Measurements from ENCODE around the gene TCFL5.
A peak's percentile ranks its signal among the peaks of the same experiment; 100 is the strongest.

TCFL5 gene

GRCh38 chr20:62835931-62836861 is 25.4 kb downstream of the TCFL5 start:
- Histone ChIP-seq H3K4me1 (ENCODE audit: control extremely low read depth in 1 of 4, control insufficient read depth in 4 of 4, insufficient read depth in 4 of 4, low read length in 3 of 4) (peaks cover 0 to 17% (median 14%) of the 10 kb centered on the region in 4 experiments), H3K9me3 (ENCODE audit: control extremely low read depth in 1 of 5, control insufficient read depth in 4 of 5, insufficient read depth in 2 of 5, low read depth in 1 of 5, low read length in 4 of 5) (no peaks in the 10 kb centered on the region), H3K27me3 (replicated peaks in 2 of 5; ENCODE audit: control insufficient read depth in 4 of 5, insufficient read depth in 5 of 5, low read length in 4 of 5) (no peaks in the 10 kb centered on the region), H3K4me3 (ENCODE audit: control insufficient read depth in 1 of 7, extremely low read depth in 1 of 7, insufficient read depth in 4 of 7, low read depth in 2 of 7, low read length in 6 of 7) (no peak overlapping the region), H3K27ac (ENCODE audit: insufficient read depth in 1 of 2, low read depth in 1 of 2, low read length in 2 of 2, poor library complexity in 1 of 2, severe bottlenecking in 2 of 2) (no peak overlapping the region), H3K36me3 (ENCODE audit: control insufficient read depth in 4 of 4, insufficient read depth in 4 of 4, low read length in 3 of 4) (no peaks in the 10 kb centered on the region)
- no peak for DNase-seq
- ChIA-PET POLR2A (no interaction called here), CTCF (interaction anchor here (0.9 to 1.4 kb wide), 3 partner anchors 9 to 17 kb away, joined by 3 read pairs; no protein-coding TSS in a partner anchor)
- 89% methylated on average over 46 of the region's 52 CpGs for WGBS (ENCODE audit: insufficient coverage)

- Histone ChIP-seq H3K27ac (ENCODE audit: insufficient read depth in 1 of 2, low read depth in 1 of 2, low read length in 2 of 2, poor library complexity in 1 of 2, severe bottlenecking in 2 of 2) (no peak overlapping the region), H3K27me3 (replicated peaks in 2 of 5; ENCODE audit: control insufficient read depth in 4 of 5, insufficient read depth in 5 of 5, low read length in 4 of 5) (no peaks in the 10 kb centered on the region), H3K36me3 (ENCODE audit: control insufficient read depth in 4 of 4, insufficient read depth in 4 of 4, low read length in 3 of 4) (no peaks in the 10 kb centered on the region), H3K9me3 (ENCODE audit: control extremely low read depth in 1 of 5, control insufficient read depth in 4 of 5, insufficient read depth in 2 of 5, low read depth in 1 of 5, low read length in 4 of 5) (no peaks in the 10 kb centered on the region), H3K4me1 (ENCODE audit: control extremely low read depth in 1 of 4, control insufficient read depth in 4 of 4, insufficient read depth in 4 of 4, low read length in 3 of 4) (peaks cover 0 to 17% (median 14%) of the 10 kb centered on the region in 4 experiments), H3K4me3 (ENCODE audit: control insufficient read depth in 1 of 7, extremely low read depth in 1 of 7, insufficient read depth in 4 of 7, low read depth in 2 of 7, low read length in 6 of 7) (no peak overlapping the region)
- WGBS (ENCODE audit: insufficient coverage): 98% methylated on average over 19 of the region's 24 CpGs
- ChIA-PET CTCF (interaction anchor here (1.4 kb wide), 1 partner anchor 12 kb away, joined by 5 read pairs; no protein-coding TSS in a partner anchor), POLR2A (no interaction called here)
- DNase-seq: no peak
These were observed 26.5 kb downstream of the TCFL5 start for GRCh38 chr20:62834967-62835730.

GRCh38 chr20:62832951-62833391 is 28.7 kb downstream of the TCFL5 start:
- no peaks in the 10 kb centered on the region for H3K27me3 ChIP-seq (replicated peaks in 2 of 5; ENCODE audit: control insufficient read depth in 4 of 5, insufficient read depth in 5 of 5, low read length in 4 of 5)
- peak overlapping the region in 2 of 7 experiments; percentile 4 to 37 for H3K4me3 ChIP-seq (ENCODE audit: control insufficient read depth in 1 of 7, extremely low read depth in 1 of 7, insufficient read depth in 4 of 7, low read depth in 2 of 7, low read length in 6 of 7)
- DNase-seq: no peak
- no peaks in the 10 kb centered on the region for H3K36me3 ChIP-seq (ENCODE audit: control insufficient read depth in 4 of 4, insufficient read depth in 4 of 4, low read length in 3 of 4)
- no peak overlapping the region for H3K27ac ChIP-seq (ENCODE audit: insufficient read depth in 1 of 2, low read depth in 1 of 2, low read length in 2 of 2, poor library complexity in 1 of 2, severe bottlenecking in 2 of 2)
- POLR2A ChIA-PET: no interaction called here
- H3K4me1 ChIP-seq (ENCODE audit: control extremely low read depth in 1 of 4, control insufficient read depth in 4 of 4, insufficient read depth in 4 of 4, low read length in 3 of 4): peaks cover 0 to 14% (median 14%) of the 10 kb centered on the region in 4 experiments
- CTCF ChIA-PET: interaction anchor here (0.9 kb wide), 1 partner anchor 25 kb away, joined by 3 read pairs; no protein-coding TSS in a partner anchor
- H3K9me3 ChIP-seq (ENCODE audit: control extremely low read depth in 1 of 5, control insufficient read depth in 4 of 5, insufficient read depth in 2 of 5, low read depth in 1 of 5, low read length in 4 of 5): no peaks in the 10 kb centered on the region
- WGBS (ENCODE audit: insufficient coverage): 53% methylated on average over 9 of the region's 14 CpGs

GRCh38 chr20:62832212-62832922 is 29.3 kb downstream of the TCFL5 start:
- CTCF ChIA-PET: interaction anchor here (0.9 to 2.0 kb wide), 4 partner anchors 10 to 24 kb away, joined by 3 to 5 read pairs (median 4); no protein-coding TSS in a partner anchor
- DNase-seq: peak; percentile 61 to 89 (median 86)
- peak overlapping the region in 4 of 7 experiments; percentile 4 to 37 (median 24) for H3K4me3 ChIP-seq (ENCODE audit: control insufficient read depth in 1 of 7, extremely low read depth in 1 of 7, insufficient read depth in 4 of 7, low read depth in 2 of 7, low read length in 6 of 7)
- H3K9me3 ChIP-seq (ENCODE audit: control extremely low read depth in 1 of 5, control insufficient read depth in 4 of 5, insufficient read depth in 2 of 5, low read depth in 1 of 5, low read length in 4 of 5): no peaks in the 10 kb centered on the region
- H3K27ac ChIP-seq (ENCODE audit: insufficient read depth in 1 of 2, low read depth in 1 of 2, low read length in 2 of 2, poor library complexity in 1 of 2, severe bottlenecking in 2 of 2): no peak overlapping the region
- WGBS (ENCODE audit: insufficient coverage): 46% methylated on average over 19 of the region's 22 CpGs
- POLR2A ChIA-PET: no interaction called here
- H3K4me1 ChIP-seq (ENCODE audit: control extremely low read depth in 1 of 4, control insufficient read depth in 4 of 4, insufficient read depth in 4 of 4, low read length in 3 of 4): peaks cover 0 to 14% (median 14%) of the 10 kb centered on the region in 4 experiments
- no peaks in the 10 kb centered on the region for H3K27me3 ChIP-seq (replicated peaks in 2 of 5; ENCODE audit: control insufficient read depth in 4 of 5, insufficient read depth in 5 of 5, low read length in 4 of 5)
- H3K36me3 ChIP-seq (ENCODE audit: control insufficient read depth in 4 of 4, insufficient read depth in 4 of 4, low read length in 3 of 4): no peaks in the 10 kb centered on the region

- WGBS (ENCODE audit: insufficient coverage): 92% methylated on average over 8 of the region's 10 CpGs
- no peak overlapping the region for H3K27ac ChIP-seq (ENCODE audit: insufficient read depth in 1 of 2, low read depth in 1 of 2, low read length in 2 of 2, poor library complexity in 1 of 2, severe bottlenecking in 2 of 2)
- no peak for DNase-seq
- no peaks in the 10 kb centered on the region for H3K9me3 ChIP-seq (ENCODE audit: control extremely low read depth in 1 of 5, control insufficient read depth in 4 of 5, insufficient read depth in 2 of 5, low read depth in 1 of 5, low read length in 4 of 5)
- peaks cover 0 to 14% (median 14%) of the 10 kb centered on the region in 4 experiments for H3K4me1 ChIP-seq (ENCODE audit: control extremely low read depth in 1 of 4, control insufficient read depth in 4 of 4, insufficient read depth in 4 of 4, low read length in 3 of 4)
- POLR2A ChIA-PET: no interaction called here
- no peaks in the 10 kb centered on the region for H3K27me3 ChIP-seq (replicated peaks in 2 of 5; ENCODE audit: control insufficient read depth in 4 of 5, insufficient read depth in 5 of 5, low read length in 4 of 5)
- H3K4me3 ChIP-seq (ENCODE audit: control insufficient read depth in 1 of 7, extremely low read depth in 1 of 7, insufficient read depth in 4 of 7, low read depth in 2 of 7, low read length in 6 of 7): no peak overlapping the region
- no peaks in the 10 kb centered on the region for H3K36me3 ChIP-seq (ENCODE audit: control insufficient read depth in 4 of 4, insufficient read depth in 4 of 4, low read length in 3 of 4)
- CTCF ChIA-PET: interaction anchor here (0.9 to 2.0 kb wide), 3 partner anchors 9 to 18 kb away, joined by 3 to 5 read pairs (median 4); no protein-coding TSS in a partner anchor
These were observed 29.8 kb downstream of the TCFL5 start for GRCh38 chr20:62831854-62832211.

- H3K27me3 ChIP-seq (replicated peaks in 2 of 5; ENCODE audit: control insufficient read depth in 4 of 5, insufficient read depth in 5 of 5, low read length in 4 of 5): no peaks in the 10 kb centered on the region
- no peaks in the 10 kb centered on the region for H3K9me3 ChIP-seq (ENCODE audit: control extremely low read depth in 1 of 5, control insufficient read depth in 4 of 5, insufficient read depth in 2 of 5, low read depth in 1 of 5, low read length in 4 of 5)
- H3K4me1 ChIP-seq (ENCODE audit: control extremely low read depth in 1 of 4, control insufficient read depth in 4 of 4, insufficient read depth in 4 of 4, low read length in 3 of 4): peaks cover 0 to 14% (median 14%) of the 10 kb centered on the region in 4 experiments
- H3K4me3 ChIP-seq (ENCODE audit: control insufficient read depth in 1 of 7, extremely low read depth in 1 of 7, insufficient read depth in 4 of 7, low read depth in 2 of 7, low read length in 6 of 7): no peak overlapping the region
- DNase-seq: no peak
- WGBS (ENCODE audit: insufficient coverage): over 99% methylated on average over 10 of the region's 10 CpGs
- no peak overlapping the region for H3K27ac ChIP-seq (ENCODE audit: insufficient read depth in 1 of 2, low read depth in 1 of 2, low read length in 2 of 2, poor library complexity in 1 of 2, severe bottlenecking in 2 of 2)
- H3K36me3 ChIP-seq (ENCODE audit: control insufficient read depth in 4 of 4, insufficient read depth in 4 of 4, low read length in 3 of 4): no peaks in the 10 kb centered on the region
- POLR2A ChIA-PET: no interaction called here
- CTCF ChIA-PET: interaction anchor here (0.9 to 2.0 kb wide), 3 partner anchors 9 to 18 kb away, joined by 3 to 5 read pairs (median 4); no protein-coding TSS in a partner anchor
These were observed 30.2 kb downstream of the TCFL5 start for GRCh38 chr20:62831361-62831788.

All from common myeloid progenitor, CD34-positive (primary cell).